Gastrocnemius medialis (tissue), 4 donors: ENCODE results near the gene GALNT18.

Experiments used
- CTCF ChIP-seq, 5 experiments: fragments of 450-650 bp in 3 of 5; fragments of 200-600 bp in 2 of 5; sonication (generic) in 2 of 5; IDR thresholded peaks in 4 of 5; conservative IDR thresholded peaks in 1 of 5; 1 replicate in 4 of 5; 2 replicates in 1 of 5; pipeline ENCODE4 v1.5.1; 2016 to 2019; ENCODE audit warnings: antibody characterized with exemption in 5 of 5, mild to moderate bottlenecking in 3 of 5, moderate library complexity in 3 of 5
- POLR2A ChIP-seq, 2 donors: fragments of 450-650 bp; IDR thresholded peaks; one replicate each; pipeline ENCODE4 v1.6.1; 2017; ENCODE audit warnings: antibody characterized with exemption in 2 of 2, mild to moderate bottlenecking in 2 of 2, moderate library complexity in 2 of 2

GRCh38 chr11:11372461-11372860 is 249.3 kb downstream of the GALNT18 start:
- no peak for TF ChIP-seq CTCF (IDR thresholded peaks at IDR 0.05 in 4 of 5, conservative IDR thresholded peaks at IDR 0.05 in 1 of 5)
- TF ChIP-seq POLR2A (IDR thresholded peaks at IDR 0.05) = no peak
